Spleen (tissue), 11 donors: ENCODE data around the gene BANK1. TPM values are rescaled to one million over a fixed set of nuclear protein-coding genes. Genes with fewer than 3 reads are reported as not detected.

Experiments
- DNase-seq: peaks from one replicate; pipeline ENCODE4 v3.0.0-alpha.2; 2020
- H3K27ac ChIP-seq, 8 donors: fragments of 200-600 bp; sonication (generic) in 7 of 8; 1 replicate in 4 of 8; 2 replicates in 4 of 8; pipeline versions ENCODE4 v1.5.0 to v1.8.0; 2016 to 2021; ENCODE audit warnings: inconsistent platforms in 4 of 8, mild to moderate bottlenecking in 4 of 8, moderate library complexity in 1 of 8
- H3K27me3 ChIP-seq, 7 donors: fragments of 200-600 bp; sonication (generic) in 6 of 7; replicated peaks in 1 of 7; 1 replicate in 4 of 7; 2 replicates in 3 of 7; pipeline versions ENCODE4 v1.5.0 to v1.8.0; 2016 to 2021; ENCODE audit warnings: inconsistent platforms in 3 of 7, mild to moderate bottlenecking in 1 of 7
- H3K36me3 ChIP-seq, 6 donors: fragments of 200-600 bp; sonication (generic) in 5 of 6; 1 replicate in 4 of 6; 2 replicates in 2 of 6; pipeline versions ENCODE4 v1.5.0 to v1.8.0; 2016 to 2021; ENCODE audit warnings: inconsistent platforms in 2 of 6
- H3K4me1 ChIP-seq, 6 donors: fragments of 200-600 bp; sonication (generic) in 5 of 6; 1 replicate in 3 of 6; 2 replicates in 3 of 6; pipeline versions ENCODE4 v1.5.0 to v1.8.0; 2016 to 2021; ENCODE audit warnings: inconsistent platforms in 3 of 6
- H3K4me3 ChIP-seq, 8 donors: fragments of 200-600 bp; sonication (generic) in 7 of 8; 1 replicate in 4 of 8; 2 replicates in 4 of 8; pipeline versions ENCODE4 v1.5.0 to v1.8.0; 2016 to 2021; ENCODE audit warnings: inconsistent platforms in 4 of 8, mild to moderate bottlenecking in 4 of 8, moderate library complexity in 2 of 8
- H3K9me3 ChIP-seq, 8 donors: fragments of 200-600 bp; sonication (generic) in 7 of 8; 1 replicate in 4 of 8; 2 replicates in 4 of 8; pipeline versions ENCODE4 v1.5.0 to v1.8.0; 2016 to 2021; ENCODE audit warnings: inconsistent platforms in 4 of 8
- POLR2A ChIP-seq, 3 donors: fragments of 450-650 bp; IDR thresholded peaks; one replicate each; pipeline ENCODE4 v1.5.1; 2017; ENCODE audit warnings: antibody characterized with exemption in 3 of 3, mild to moderate bottlenecking in 1 of 3
- POLR2AphosphoS5 ChIP-seq, 3 donors: sonication (generic); formaldehyde crosslinking; IDR thresholded peaks; one replicate each; pipeline ENCODE4 v1.5.1; 2017; ENCODE audit warnings: antibody characterized with exemption in 3 of 3
- WGBS, 5 donors: extraction: QIAGEN DNeasy Blood & Tissue Kit in 3 of 5; methylation state at CpG; one replicate each; pipeline versions ENCODE4 v1.1.5 to v1.1.7; 2013 to 2018; 5-methylcytosine and 5-hydroxymethylcytosine counted together
- intact Hi-C: fragments of 100-400 bp; cut with DNase I; formaldehyde crosslinking; loops from one replicate; pipeline ENCODE4 v1.15.0; 2023; ENCODE audit warnings: low total_unique reads
- polyA plus RNA-seq, 3 donors: library from polyadenylated mRNA; stranded (reverse); fragments of 200-250 nt; gene quantifications; one replicate each; pipeline ENCODE4 v1.2.1, GENCODE V29; 2013
- total RNA-seq, 7 donors: library from RNA; depleted of rRNA in 3 of 7; stranded (reverse); fragments of >200 nt in 3 of 7; fragmentation: NEBNext Ultra II Directional in 4 of 7; extraction: Animal tissue kit (Norgen Biotek cat#: 25700) in 4 of 7; gene quantifications; one replicate each; pipeline versions ENCODE4 v1.1.0 to v1.2.1, GENCODE V29; 2016 to 2021
- TF ChIP-seq, protein P1 (sequence below), 11 experiments: fragments of 200-600 bp in 7 of 11; fragments of 450-650 bp in 4 of 11; sonication (generic) in 4 of 11; IDR thresholded peaks in 8 of 11; conservative IDR thresholded peaks in 3 of 11; 1 replicate in 7 of 11; 2 replicates in 4 of 11; pipeline versions ENCODE4 v1.4.0 to v1.8.0; 2016 to 2021; ENCODE audit warnings: antibody characterized with exemption in 11 of 11, inconsistent platforms in 4 of 11, mild to moderate bottlenecking in 1 of 11
- donor health status: healthy with polysubstance abuse.
- donor health status: DM: no; HTN: no; CAD: no; lungs with moderate emphysema.
- donor health status: DM: no; HTN: no; CAD: no.
- donor health status: Bipolar disorder and iron deficiency.
- donor health status: healthy.
- donor health status: DM: no; HTN: no; CAD: no.
- donor health status: DM: yes; HTN: yes; CAD: no.

Gene BANK1
- total and polyA plus RNA-seq, 10 donors: 105 to 208 (median 139) TPM

DNA sequence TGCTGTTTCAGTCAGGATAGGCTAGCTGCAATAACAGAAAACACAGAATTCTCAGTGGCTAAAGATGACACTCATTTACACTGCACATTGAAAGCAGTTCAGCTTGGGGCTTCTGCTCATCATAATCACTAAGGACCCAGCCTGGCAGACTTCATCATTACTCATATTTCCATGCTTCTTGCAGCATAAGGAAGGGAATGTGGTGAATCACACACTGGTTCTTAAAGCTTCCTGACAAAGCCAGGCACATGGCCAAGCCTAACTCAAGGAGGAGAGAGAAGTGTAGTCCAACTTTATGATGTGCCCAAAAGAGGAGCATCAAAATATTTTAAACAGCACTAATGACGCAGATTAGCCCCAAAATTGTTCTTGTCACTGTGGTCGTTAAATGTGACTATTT is 186.5 kb downstream of the BANK1 start:
- TF ChIP-seq POLR2AphosphoS5 (IDR thresholded peaks at IDR 0.05) (no peak), POLR2A (IDR thresholded peaks at IDR 0.05) (no peak)
- TF ChIP-seq, protein P1, sequence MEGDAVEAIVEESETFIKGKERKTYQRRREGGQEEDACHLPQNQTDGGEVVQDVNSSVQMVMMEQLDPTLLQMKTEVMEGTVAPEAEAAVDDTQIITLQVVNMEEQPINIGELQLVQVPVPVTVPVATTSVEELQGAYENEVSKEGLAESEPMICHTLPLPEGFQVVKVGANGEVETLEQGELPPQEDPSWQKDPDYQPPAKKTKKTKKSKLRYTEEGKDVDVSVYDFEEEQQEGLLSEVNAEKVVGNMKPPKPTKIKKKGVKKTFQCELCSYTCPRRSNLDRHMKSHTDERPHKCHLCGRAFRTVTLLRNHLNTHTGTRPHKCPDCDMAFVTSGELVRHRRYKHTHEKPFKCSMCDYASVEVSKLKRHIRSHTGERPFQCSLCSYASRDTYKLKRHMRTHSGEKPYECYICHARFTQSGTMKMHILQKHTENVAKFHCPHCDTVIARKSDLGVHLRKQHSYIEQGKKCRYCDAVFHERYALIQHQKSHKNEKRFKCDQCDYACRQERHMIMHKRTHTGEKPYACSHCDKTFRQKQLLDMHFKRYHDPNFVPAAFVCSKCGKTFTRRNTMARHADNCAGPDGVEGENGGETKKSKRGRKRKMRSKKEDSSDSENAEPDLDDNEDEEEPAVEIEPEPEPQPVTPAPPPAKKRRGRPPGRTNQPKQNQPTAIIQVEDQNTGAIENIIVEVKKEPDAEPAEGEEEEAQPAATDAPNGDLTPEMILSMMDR (IDR thresholded peaks at IDR 0.05 in 8 of 11, conservative IDR thresholded peaks at IDR 0.05 in 3 of 11): no peak
- Histone ChIP-seq H3K27ac (no peak overlapping the region), H3K4me3 (no peak overlapping the region), H3K27me3 (no peaks in the 10 kb centered on the region), H3K4me1 (peaks cover 0 to 5% (median 0%) of the 10 kb centered on the region in 6 donors), H3K36me3 (no peaks in the 10 kb centered on the region), H3K9me3 (no peaks in the 10 kb centered on the region)
- intact Hi-C loops: no loop called here
- 36 to 45% (median 44%) methylated on average over 2 of the region's 2 CpGs for WGBS, 5 donors
- no peak for DNase-seq

DNA sequence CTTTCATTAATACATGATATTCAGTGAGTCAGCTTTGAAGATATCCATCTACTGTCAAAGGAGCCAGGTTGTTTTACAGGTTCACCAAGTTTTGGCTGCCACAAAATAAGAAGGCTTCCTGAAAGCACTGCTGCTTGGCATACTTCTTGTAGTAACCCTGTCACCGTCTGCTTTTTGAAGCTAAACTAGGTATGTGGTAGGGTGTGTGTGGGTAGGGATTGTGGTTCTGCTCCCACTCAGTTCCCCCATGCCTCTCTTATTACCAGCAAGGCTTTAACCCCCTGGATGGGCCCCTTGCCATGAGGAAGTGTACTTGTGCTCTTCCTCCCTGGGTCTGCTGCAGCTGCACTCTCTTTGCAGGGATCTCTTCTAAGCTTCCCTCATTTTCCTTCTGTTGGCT is 191.2 kb downstream of the BANK1 start:
- Histone ChIP-seq H3K4me1 (no peaks in the 10 kb centered on the region), H3K9me3 (no peaks in the 10 kb centered on the region), H3K36me3 (peaks cover 0 to 11% (median 0%) of the 10 kb centered on the region in 6 donors), H3K27ac (no peak overlapping the region), H3K4me3 (no peak overlapping the region), H3K27me3 (no peaks in the 10 kb centered on the region)
- DNase-seq: no peak
- intact Hi-C loops: no loop called here
- WGBS, 5 donors: 14 to 29% (median 23%) methylated on average over 1 of the region's 1 CpG
- TF ChIP-seq, protein P1 (IDR thresholded peaks at IDR 0.05 in 8 of 11, conservative IDR thresholded peaks at IDR 0.05 in 3 of 11): no peak
- TF ChIP-seq POLR2A (IDR thresholded peaks at IDR 0.05) (no peak), POLR2AphosphoS5 (IDR thresholded peaks at IDR 0.05) (no peak)

DNA sequence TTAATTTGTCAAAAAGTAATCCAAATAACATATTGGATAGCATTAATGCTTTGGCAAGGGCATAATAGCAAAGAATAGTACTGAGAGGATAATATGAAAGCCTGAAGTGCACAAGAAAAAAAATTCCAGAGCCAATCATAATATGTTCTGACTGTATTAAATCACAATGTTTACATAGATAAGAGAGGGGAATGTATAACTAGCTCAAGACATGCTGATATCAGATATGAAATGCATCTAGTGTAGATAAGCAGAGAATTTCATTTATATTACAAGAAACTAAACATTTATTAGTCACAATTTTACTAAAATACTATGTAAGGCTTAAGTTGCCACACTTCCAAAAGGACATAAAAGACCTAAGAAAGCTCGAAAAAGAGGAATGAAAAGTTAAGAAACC is 193.3 kb downstream of the BANK1 start:
- 63 to 84% (median 80%) methylated on average over 1 of the region's 1 CpG for WGBS, 5 donors
- TF ChIP-seq, protein P1 (IDR thresholded peaks at IDR 0.05 in 8 of 11, conservative IDR thresholded peaks at IDR 0.05 in 3 of 11): no peak
- TF ChIP-seq POLR2A (IDR thresholded peaks at IDR 0.05) (no peak), POLR2AphosphoS5 (IDR thresholded peaks at IDR 0.05) (no peak)
- Histone ChIP-seq H3K9me3 (no peaks in the 10 kb centered on the region), H3K4me1 (peaks cover 0 to 5% (median 0%) of the 10 kb centered on the region in 6 donors), H3K27ac (no peak overlapping the region), H3K4me3 (no peak overlapping the region), H3K36me3 (peaks cover 0 to 11% (median 0%) of the 10 kb centered on the region in 6 donors), H3K27me3 (no peaks in the 10 kb centered on the region)
- DNase-seq: no peak
- intact Hi-C loops: no loop called here

DNA sequence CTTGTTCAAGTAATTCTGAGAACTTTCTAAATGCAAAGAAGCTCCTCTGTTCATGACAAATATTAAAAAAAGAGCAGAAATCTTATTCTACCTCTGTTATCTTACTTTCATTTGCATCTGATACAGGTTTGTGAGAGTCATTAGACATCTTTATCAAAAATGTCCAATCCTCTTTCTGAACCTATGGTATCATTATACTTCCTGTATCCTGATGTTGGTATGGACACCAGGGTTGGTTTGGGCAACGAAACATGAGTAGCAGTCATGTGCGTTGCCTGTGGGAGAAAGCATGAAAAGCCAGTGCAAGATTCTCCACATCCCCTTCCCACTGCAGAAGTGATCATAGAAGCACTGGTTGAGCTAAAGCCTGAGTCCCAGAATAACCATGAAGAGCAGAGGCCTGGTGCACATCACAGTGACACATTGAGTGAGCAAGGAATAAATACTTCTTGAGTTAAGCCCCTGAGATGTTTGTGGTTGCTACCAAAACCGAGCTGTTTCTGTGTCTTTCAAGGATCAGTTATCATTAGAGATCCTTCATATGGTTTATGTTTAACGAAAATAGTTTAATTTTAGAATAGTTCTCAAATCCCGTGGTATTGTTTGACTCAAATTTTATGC is 197.2 kb downstream of the BANK1 start:
- no peaks in the 10 kb centered on the region for H3K9me3 ChIP-seq
- peaks cover 0 to 11% (median 0%) of the 10 kb centered on the region in 6 donors for H3K36me3 ChIP-seq
- intact Hi-C loops: no loop called here
- no peaks in the 10 kb centered on the region for H3K27me3 ChIP-seq
- H3K4me3 ChIP-seq: no peak overlapping the region
- no peak for DNase-seq
- H3K27ac ChIP-seq: peak overlapping the region in 1 of 8 donors; percentile 40
- TF ChIP-seq, protein P1 (IDR thresholded peaks at IDR 0.05 in 8 of 11, conservative IDR thresholded peaks at IDR 0.05 in 3 of 11): no peak
- TF ChIP-seq POLR2A (IDR thresholded peaks at IDR 0.05) (no peak), POLR2AphosphoS5 (IDR thresholded peaks at IDR 0.05) (no peak)
- H3K4me1 ChIP-seq: peaks cover 0 to 13% (median under 1%) of the 10 kb centered on the region in 6 donors
- 66 to 78% (median 73%) methylated on average over 5 of the region's 5 CpGs for whole genome bisulfite sequencing, 5 donors
